Large intestine (tissue), 3 donors: ENCODE measurements around the gene TENT4A. TPM values are rescaled to one million over a fixed set of nuclear protein-coding genes. Genes with fewer than 3 reads are reported as not detected.

ENCODE experiments used
- DNase-seq, 2 donors: peaks; one replicate each; pipeline versions ENCODE4 v3.0.0 to v3.0.0-alpha.2; 2013
- H3K27ac ChIP-seq: one replicate; pipeline ENCODE4 v1.5.1; 2013; ENCODE audit warnings: low read length
- H3K27me3 ChIP-seq: 2 replicates; pipeline ENCODE4 v1.6.1; 2013; ENCODE audit warnings: low read length; ENCODE audit not compliant: control insufficient read depth, insufficient read depth
- H3K36me3 ChIP-seq: 2 replicates; pipeline ENCODE4 v1.6.1; 2013; ENCODE audit warnings: low read length; ENCODE audit not compliant: control insufficient read depth, insufficient read depth
- H3K4me1 ChIP-seq: one replicate; pipeline ENCODE4 v1.6.1; 2013; ENCODE audit warnings: low read length; ENCODE audit not compliant: control insufficient read depth, insufficient read depth
- H3K4me3 ChIP-seq: one replicate; pipeline ENCODE4 v1.5.1; 2013; ENCODE audit warnings: low read length
- H3K9me3 ChIP-seq: one replicate; pipeline ENCODE4 v1.6.1; 2013; ENCODE audit warnings: mild to moderate bottlenecking, low read depth, low read length, moderate library complexity; ENCODE audit not compliant: control insufficient read depth
- WGBS: methylation state at CpG from one replicate; pipeline ENCODE4 v1.1.5; 2013; ENCODE audit warnings: low lambda C conversion rate; ENCODE audit not compliant: insufficient coverage; 5-methylcytosine and 5-hydroxymethylcytosine counted together
- polyA plus RNA-seq: library from polyadenylated mRNA; unstranded; fragments of 120-200 nt; gene quantifications from one replicate; pipeline ENCODE4 v1.2.1, GENCODE V29; 2013

The TENT4A gene
- polyA plus RNA-seq, 1 donor = 24.7 TPM

DNA sequence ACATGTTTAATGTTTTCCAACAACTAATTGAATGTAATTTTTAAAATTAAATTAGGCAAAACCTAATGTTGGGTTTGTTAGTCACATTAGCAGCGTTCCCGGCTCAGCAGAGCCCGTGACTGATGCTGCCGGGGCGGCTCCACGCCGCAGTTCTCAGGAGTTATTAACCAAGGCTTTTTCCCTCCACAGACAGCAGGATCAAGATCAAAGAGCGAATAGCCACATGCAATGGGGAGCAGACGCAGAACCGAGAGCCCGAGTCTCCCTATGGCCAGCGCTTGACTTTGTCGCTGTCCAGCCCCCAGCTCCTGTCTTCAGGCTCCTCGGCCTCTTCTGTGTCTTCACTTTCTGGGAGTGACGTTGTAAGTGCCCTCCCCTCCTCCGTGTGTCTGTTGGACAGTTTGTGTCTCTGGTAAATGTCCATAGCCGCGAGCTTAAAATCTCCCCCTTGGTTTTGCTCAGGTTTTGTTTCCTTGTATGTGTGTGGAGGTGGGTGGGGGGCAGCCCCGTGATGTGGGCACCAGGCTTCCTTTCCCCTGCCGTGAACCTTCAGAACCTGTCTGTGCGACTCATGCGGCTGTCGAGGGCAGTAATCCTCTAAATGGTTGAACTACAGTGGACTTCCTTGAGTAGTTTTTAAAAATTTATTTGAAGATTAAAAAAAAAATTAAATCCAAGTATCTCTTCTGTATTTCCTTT is 37.1 kb downstream of the TENT4A start:
- no peak overlapping the region for H3K4me3 ChIP-seq
- WGBS = no CpG with 5 or more reads among the region's 23 CpGs
- no peaks in the 10 kb centered on the region for H3K27me3 ChIP-seq
- no peaks in the 10 kb centered on the region for H3K4me1 ChIP-seq
- H3K27ac ChIP-seq = no peak overlapping the region
- no peaks in the 10 kb centered on the region for H3K9me3 ChIP-seq
- peaks cover 77% of the 10 kb centered on the region for H3K36me3 ChIP-seq
- no peak for DNase-seq

DNA sequence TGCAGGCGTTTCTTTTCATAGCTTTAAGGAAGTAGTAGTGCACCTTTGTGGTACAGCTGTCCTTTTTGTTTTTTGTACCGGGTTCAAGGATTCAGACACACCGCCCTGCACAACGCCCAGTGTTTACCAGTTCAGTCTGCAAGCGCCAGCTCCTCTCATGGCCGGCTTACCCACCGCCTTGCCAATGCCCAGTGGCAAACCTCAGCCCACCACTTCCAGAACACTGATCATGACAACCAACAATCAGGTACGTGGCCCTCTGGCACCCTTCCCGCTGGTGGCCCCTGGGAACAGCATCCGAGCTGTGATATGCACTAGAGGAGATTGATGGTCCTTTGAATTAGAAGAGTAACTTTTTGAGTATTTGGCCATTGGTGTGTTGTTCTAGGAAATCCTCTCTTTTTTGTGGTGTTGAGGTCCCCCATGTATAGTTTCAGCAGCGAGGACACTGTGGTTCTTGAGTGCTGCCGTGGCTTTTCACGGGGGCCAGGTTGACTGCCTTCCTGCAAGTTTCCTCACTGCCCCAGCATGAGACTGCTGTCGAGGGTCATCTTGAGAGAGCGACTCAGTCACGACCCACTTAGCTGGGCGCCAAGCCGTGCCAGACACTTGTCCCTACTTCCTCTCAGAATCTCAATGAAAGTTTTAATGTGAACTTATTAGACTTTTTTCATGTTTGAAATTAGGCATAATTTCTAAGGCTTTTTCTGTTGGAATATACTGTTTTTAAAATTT is 37.9 kb downstream of the TENT4A start:
- WGBS = 90% methylated on average over 2 of the region's 18 CpGs
- H3K27me3 ChIP-seq = no peaks in the 10 kb centered on the region
- H3K4me3 ChIP-seq = no peak overlapping the region
- DNase-seq = no peak
- H3K4me1 ChIP-seq = no peaks in the 10 kb centered on the region
- no peak overlapping the region for H3K27ac ChIP-seq
- H3K36me3 ChIP-seq = peaks cover 85% of the 10 kb centered on the region
- H3K9me3 ChIP-seq = peaks cover 3% of the 10 kb centered on the region

DNA sequence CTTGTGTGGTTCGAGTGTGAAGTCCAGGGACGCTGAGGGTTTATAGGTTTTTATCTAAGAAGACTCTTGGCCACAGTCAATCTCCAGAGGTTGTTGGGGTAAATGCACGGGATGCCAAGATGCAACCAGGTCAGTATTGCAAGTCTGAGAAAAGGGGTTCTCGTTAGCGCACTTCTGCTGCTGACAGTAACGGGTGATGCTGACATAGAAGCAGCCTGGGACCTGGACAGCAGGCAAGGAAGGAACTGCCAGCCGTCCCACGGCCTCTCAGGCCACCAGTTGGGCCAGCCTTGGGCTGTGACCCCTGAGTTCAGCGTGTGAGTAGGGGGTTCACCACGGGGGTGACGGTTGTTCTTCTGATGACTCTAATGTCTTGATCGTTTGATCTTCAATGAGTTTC is 39.0 kb downstream of the TENT4A start:
- DNase-seq = no peak
- H3K4me3 ChIP-seq = no peak overlapping the region
- peaks cover 3% of the 10 kb centered on the region for H3K9me3 ChIP-seq
- H3K27ac ChIP-seq = no peak overlapping the region
- H3K27me3 ChIP-seq = no peaks in the 10 kb centered on the region
- WGBS = no CpG with 5 or more reads among the region's 12 CpGs
- H3K36me3 ChIP-seq = peaks cover 86% of the 10 kb centered on the region
- H3K4me1 ChIP-seq = no peaks in the 10 kb centered on the region

DNA sequence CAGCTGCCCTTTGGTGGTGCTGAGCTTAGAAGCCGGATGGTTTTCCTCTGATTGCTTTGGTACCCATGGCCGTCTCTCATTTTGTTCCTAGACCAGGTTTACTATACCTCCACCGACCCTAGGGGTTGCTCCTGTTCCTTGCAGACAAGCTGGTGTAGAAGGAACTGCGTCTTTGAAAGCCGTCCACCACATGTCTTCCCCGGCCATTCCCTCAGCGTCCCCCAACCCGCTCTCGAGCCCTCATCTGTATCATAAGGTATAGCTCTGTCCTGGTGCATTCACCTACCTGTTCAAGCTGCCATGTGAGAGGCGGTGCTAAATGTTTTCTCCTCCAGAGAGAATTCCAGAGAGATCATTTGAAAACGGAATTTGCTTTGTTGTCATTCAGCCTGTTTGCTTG is 39.5 kb downstream of the TENT4A start:
- H3K27ac ChIP-seq = no peak overlapping the region
- WGBS = 80% methylated on average over 2 of the region's 11 CpGs
- no peak overlapping the region for H3K4me3 ChIP-seq
- H3K4me1 ChIP-seq = no peaks in the 10 kb centered on the region
- peaks cover 3% of the 10 kb centered on the region for H3K9me3 ChIP-seq
- H3K27me3 ChIP-seq = no peaks in the 10 kb centered on the region
- H3K36me3 ChIP-seq = peaks cover 83% of the 10 kb centered on the region
- DNase-seq = no peak

DNA sequence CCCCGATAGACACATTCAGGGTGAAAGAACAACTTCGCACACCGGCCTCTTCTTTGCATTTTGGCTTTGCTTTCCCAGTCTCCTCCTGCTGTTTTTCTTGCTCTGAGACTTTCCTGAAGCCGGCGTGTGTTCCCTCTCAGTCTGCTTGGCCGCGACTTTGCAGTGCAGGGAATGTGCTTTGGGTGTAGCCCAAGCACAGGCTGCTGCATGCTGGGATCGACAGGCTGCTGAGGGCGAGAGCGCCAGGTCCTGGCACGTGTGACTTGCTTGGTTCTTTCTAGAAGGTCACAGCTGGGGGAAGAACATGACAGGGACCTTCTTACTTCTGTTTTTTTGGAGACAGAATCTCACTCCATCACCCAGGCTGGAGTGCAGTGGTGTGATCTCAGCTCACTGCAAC is 40.6 kb downstream of the TENT4A start:
- no peaks in the 10 kb centered on the region for H3K4me1 ChIP-seq
- peaks cover 79% of the 10 kb centered on the region for H3K36me3 ChIP-seq
- no peak for DNase-seq
- no peak overlapping the region for H3K4me3 ChIP-seq
- peaks cover 3% of the 10 kb centered on the region for H3K9me3 ChIP-seq
- no peaks in the 10 kb centered on the region for H3K27me3 ChIP-seq
- no peak overlapping the region for H3K27ac ChIP-seq
- WGBS = 100% methylated on average over 1 of the region's 11 CpGs

DNA sequence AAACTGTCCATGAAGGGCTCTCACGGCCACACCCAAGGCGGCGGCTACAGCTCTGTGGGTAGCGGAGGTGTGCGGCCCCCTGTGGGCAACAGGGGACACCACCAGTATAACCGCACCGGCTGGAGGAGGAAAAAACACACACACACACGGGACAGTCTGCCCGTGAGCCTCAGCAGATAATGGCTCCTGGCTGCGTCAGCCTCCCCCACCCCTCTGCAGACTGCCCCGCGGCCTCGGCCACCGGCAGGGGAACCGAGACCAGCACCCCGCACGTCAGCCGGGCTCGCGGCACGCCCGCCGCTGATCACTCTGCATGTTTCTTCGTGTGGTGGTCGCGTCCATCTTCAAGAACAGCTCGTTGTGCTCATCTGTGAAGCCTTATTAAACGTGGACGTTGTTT is 41.5 kb downstream of the TENT4A start:
- no peak for DNase-seq
- no peaks in the 10 kb centered on the region for H3K4me1 ChIP-seq
- no peak overlapping the region for H3K27ac ChIP-seq
- no peak overlapping the region for H3K4me3 ChIP-seq
- H3K9me3 ChIP-seq = peaks cover 3% of the 10 kb centered on the region
- no CpG with 5 or more reads among the region's 29 CpGs for WGBS
- H3K36me3 ChIP-seq = peaks cover 74% of the 10 kb centered on the region
- H3K27me3 ChIP-seq = no peaks in the 10 kb centered on the region

DNA sequence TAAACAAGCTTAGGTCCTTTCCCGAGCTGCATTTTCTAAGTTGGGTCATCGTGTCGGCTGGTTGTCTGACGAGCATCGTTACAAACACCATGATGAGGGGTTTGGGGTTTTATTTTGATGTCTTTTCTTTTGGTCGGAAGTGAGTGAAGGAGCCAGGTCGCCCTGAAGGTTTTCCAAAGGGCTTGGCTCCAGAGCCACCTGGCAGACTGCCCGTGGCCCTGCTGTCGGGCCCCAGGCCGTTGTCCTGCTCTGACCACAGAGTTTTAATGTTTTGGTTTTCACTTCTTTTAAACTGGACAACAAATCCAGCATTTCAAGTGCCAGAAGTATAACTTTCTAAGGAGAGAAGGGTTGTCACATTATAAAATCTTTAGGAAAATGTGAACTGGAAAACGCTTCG is 42.3 kb downstream of the TENT4A start:
- no peak for DNase-seq
- Histone ChIP-seq H3K9me3 (peaks cover 3% of the 10 kb centered on the region), H3K27ac (no peak overlapping the region), H3K4me3 (no peak overlapping the region), H3K27me3 (no peaks in the 10 kb centered on the region), H3K36me3 (peaks cover 69% of the 10 kb centered on the region), H3K4me1 (no peaks in the 10 kb centered on the region)
- 100% methylated on average over 2 of the region's 12 CpGs for WGBS

DNA sequence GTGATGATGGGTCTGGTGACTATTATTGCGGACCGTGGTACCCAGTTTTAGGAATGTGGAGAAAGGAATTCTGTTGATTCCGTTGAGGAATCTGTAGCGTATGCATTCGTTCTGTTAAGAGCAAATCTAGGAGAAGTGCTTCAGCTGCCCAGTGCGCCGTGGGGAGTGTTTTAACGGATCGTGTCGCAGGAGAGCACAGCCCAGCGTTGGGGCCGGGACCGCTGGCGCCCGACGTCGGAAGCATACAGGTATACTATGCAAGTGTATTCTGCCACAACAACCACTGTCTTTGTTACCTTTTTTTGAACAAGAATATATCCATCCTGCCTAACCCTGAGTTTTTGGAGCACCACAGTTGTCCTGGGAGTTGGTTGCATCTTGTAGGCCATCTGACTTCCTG is 42.7 kb downstream of the TENT4A start:
- H3K36me3 ChIP-seq = peaks cover 65% of the 10 kb centered on the region
- no peaks in the 10 kb centered on the region for H3K27me3 ChIP-seq
- H3K4me1 ChIP-seq = no peaks in the 10 kb centered on the region
- H3K9me3 ChIP-seq = peaks cover 3% of the 10 kb centered on the region
- DNase-seq = no peak
- H3K4me3 ChIP-seq = no peak overlapping the region
- H3K27ac ChIP-seq = no peak overlapping the region
- 96% methylated on average over 4 of the region's 17 CpGs for WGBS

DNA sequence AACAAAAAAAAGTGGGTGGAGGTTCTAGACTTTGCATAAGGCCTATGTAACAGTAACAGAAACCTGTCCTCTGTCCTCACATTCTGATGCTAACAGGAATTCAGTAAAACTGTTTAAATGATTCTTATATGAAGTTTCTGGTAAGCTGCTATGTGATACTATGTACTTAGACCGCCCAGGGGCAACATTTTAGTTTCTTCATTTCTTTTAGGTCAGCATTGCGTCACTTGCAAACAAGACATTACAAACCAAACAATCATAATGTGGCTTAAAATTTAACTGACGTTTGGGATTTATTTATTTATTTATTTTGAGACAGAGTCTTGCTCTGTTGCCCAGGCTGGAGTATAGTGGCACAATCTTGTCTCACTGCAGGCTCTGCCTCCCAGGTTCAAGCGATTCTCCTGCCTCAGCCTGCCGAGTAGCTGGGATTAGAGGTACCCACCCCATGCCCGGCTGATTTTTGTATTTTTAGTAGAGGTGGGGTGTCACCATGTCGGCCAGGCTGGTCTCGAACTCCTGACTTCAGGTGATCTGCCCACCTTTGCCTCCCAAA is 44.3 kb downstream of the TENT4A start:
- H3K4me3 ChIP-seq = no peak overlapping the region
- 100% methylated on average over 1 of the region's 8 CpGs for WGBS
- peaks cover 51% of the 10 kb centered on the region for H3K36me3 ChIP-seq
- no peaks in the 10 kb centered on the region for H3K4me1 ChIP-seq
- H3K27ac ChIP-seq = no peak overlapping the region
- H3K27me3 ChIP-seq = no peaks in the 10 kb centered on the region
- no peak for DNase-seq
- H3K9me3 ChIP-seq = peaks cover 3% of the 10 kb centered on the region

DNA sequence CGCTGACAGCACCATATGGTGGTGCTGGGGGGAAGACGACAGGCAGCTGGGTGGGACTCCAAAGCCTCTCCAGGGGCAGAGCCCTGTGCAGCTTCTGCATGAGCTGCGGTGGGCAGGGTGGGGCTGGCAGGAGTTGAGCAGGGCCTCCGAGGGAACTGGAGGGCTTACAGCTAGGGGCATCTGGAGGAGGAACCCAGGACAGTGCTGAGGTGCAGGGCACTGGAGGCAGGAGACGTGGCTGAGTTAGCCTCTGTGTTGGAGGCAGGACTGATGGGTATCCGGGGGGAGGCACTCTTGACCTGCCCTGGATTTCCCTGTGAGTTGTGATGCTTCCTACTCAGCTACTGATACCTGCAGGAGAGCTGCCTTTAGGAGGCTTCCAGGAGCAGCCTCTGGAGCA is 45.0 kb downstream of the TENT4A start:
- no peak for DNase-seq
- peaks cover 45% of the 10 kb centered on the region for H3K36me3 ChIP-seq
- no peak overlapping the region for H3K27ac ChIP-seq
- peaks cover 3% of the 10 kb centered on the region for H3K9me3 ChIP-seq
- no peaks in the 10 kb centered on the region for H3K27me3 ChIP-seq
- H3K4me1 ChIP-seq = no peaks in the 10 kb centered on the region
- H3K4me3 ChIP-seq = no peak overlapping the region
- no CpG with 5 or more reads among the region's 6 CpGs for WGBS
